HepG2 (cell line): ENCODE data around the gene ANKRD11. TPM values are rescaled to one million over a fixed set of nuclear protein-coding genes. Genes with fewer than 3 reads are reported as not detected.

Experiments used
- ATAC-seq: fragments of 200-7000 bp; cut with Tn5 transposase; 3 replicates; pipeline ENCODE4 v1.9.1; 2020; ENCODE audit warnings: mild to moderate bottlenecking, moderate library complexity
- BruUV-seq: library from RNA; stranded (reverse); fragments of 400-500 nt; replicated peaks from 2 replicates; lab custom pipeline; 2021; lab: Mats Ljungman, UMichigan
- CTCF ChIA-PET: fragments of 300-600 bp; formaldehyde crosslinking; extraction: SDS; loops from one replicate; lab custom pipeline; 2021; ENCODE audit warnings: low total read pairs, inconsistent platforms, low intra/inter-chr PET ratio; lab: Yijun Ruan, JAX
- POLR2A ChIA-PET: fragments of 350-600 bp; sonication (Branson Sonifier 250); formaldehyde crosslinking; loops from one replicate; lab custom pipeline; 2020; ENCODE audit warnings: antibody characterized with exemption, inconsistent platforms; lab: Yijun Ruan, JAX
- DNase-seq: peaks from one replicate; pipeline ENCODE4 v3.0.0-alpha.2; 2015; ENCODE audit warnings: low spot score
- FAIRE-seq: peaks from 3 replicates; lab custom pipeline; 2011; peaks lifted over from hg19 to GRCh38; lab: Jason Lieb, UNC
- H2AFZ ChIP-seq: one replicate; pipeline ENCODE4 v1.6.1; 2011; ENCODE audit warnings: low read length, inconsistent platforms
- H3K27ac ChIP-seq: fragments of 300-600 bp; 3 replicates; pipeline ENCODE4 v1.8.0; 2011; ENCODE audit warnings: mixed run types, mild to moderate bottlenecking, mixed read lengths, low read length, inconsistent platforms; ENCODE audit not compliant: insufficient read depth; ENCODE audit errors: extremely low read length
- H3K27me3 ChIP-seq, 2 experiments: fragments of 200-600 bp in 1 of 2; 2 replicates in 1 of 2; 3 replicates in 1 of 2; pipeline versions ENCODE4 v1.6.0 to v1.8.0; 2011; ENCODE audit warnings: low read length in 2 of 2, mild to moderate bottlenecking in 2 of 2, moderate library complexity in 2 of 2, inconsistent platforms in 1 of 2; ENCODE audit not compliant: insufficient read depth in 2 of 2, control insufficient read depth in 1 of 2
- H3K36me3 ChIP-seq, 2 experiments: fragments of 200-600 bp in 1 of 2; replicated peaks in 1 of 2; 2 replicates in 1 of 2; 3 replicates in 1 of 2; pipeline versions ENCODE4 v1.5.1 to v1.8.0; 2011; ENCODE audit warnings: low read length in 2 of 2, inconsistent platforms in 1 of 2; ENCODE audit not compliant: insufficient read depth in 2 of 2, control insufficient read depth in 1 of 2
- H3K4me1 ChIP-seq: 2 replicates; pipeline ENCODE4 v1.5.1; 2012; ENCODE audit warnings: low read length, inconsistent platforms; ENCODE audit not compliant: insufficient read depth
- H3K4me2 ChIP-seq: 2 replicates; pipeline ENCODE4 v1.6.0; 2011; ENCODE audit warnings: low read depth, low read length, inconsistent platforms
- H3K4me3 ChIP-seq, 3 experiments: fragments of 200-600 bp in 1 of 3; sonication (generic), shearing (Covaris generic) in 1 of 3; replicated peaks in 1 of 3; 2 replicates each; pipeline ENCODE4 v1.5.1; 2011 to 2016; ENCODE audit warnings: low read length in 3 of 3, inconsistent platforms in 2 of 3, low read depth in 2 of 3, mild to moderate bottlenecking in 2 of 3, control low read depth in 1 of 3, mixed read lengths in 1 of 3; ENCODE audit not compliant: insufficient read depth in 1 of 3
- H3K79me2 ChIP-seq: one replicate; pipeline ENCODE4 v1.6.1; 2011; ENCODE audit warnings: low read length, inconsistent platforms; ENCODE audit not compliant: insufficient read depth
- H3K9ac ChIP-seq: 2 replicates; pipeline ENCODE4 v1.6.0; 2011; ENCODE audit warnings: mild to moderate bottlenecking, low read depth, low read length, inconsistent platforms; ENCODE audit not compliant: insufficient read depth
- H3K9me3 ChIP-seq: 2 replicates; pipeline ENCODE4 v1.5.1; 2012; ENCODE audit warnings: mild to moderate bottlenecking, low read length
- H4K20me1 ChIP-seq: 2 replicates; pipeline ENCODE4 v1.6.0; 2011; ENCODE audit warnings: inconsistent platforms, mild to moderate bottlenecking, low read length, moderate library complexity; ENCODE audit not compliant: insufficient read depth
- AGO2 ChIP-seq: fragments of 200-400 bp; formaldehyde crosslinking; optimal IDR thresholded peaks from 2 replicates; pipeline ENCODE3; 2017; ENCODE audit warnings: mild to moderate bottlenecking, low read depth, low read length, moderate library complexity
- BORCS8-MEF2B ChIP-seq: sonication (generic); formaldehyde crosslinking; IDR thresholded peaks from 2 replicates; pipeline ENCODE4 v1.8.0; 2022; ENCODE audit warnings: mild to moderate bottlenecking, missing genetic modification reagents
- CEBPB ChIP-seq: IDR thresholded peaks from 2 replicates; pipeline ENCODE4 v1.6.1; 2011; ENCODE audit warnings: low read depth, low read length, improper control_type of control experiment, borderline replicate concordance
- ETV6 ChIP-seq: sonication (generic); formaldehyde crosslinking; conservative IDR thresholded peaks from 2 replicates; pipeline ENCODE4 v1.4.0; 2020; ENCODE audit warnings: missing genetic modification reagents
- RBM22 ChIP-seq: fragments of 200-400 bp; formaldehyde crosslinking; optimal IDR thresholded peaks from 2 replicates; pipeline ENCODE3; 2017; ENCODE audit warnings: mild to moderate bottlenecking, low read length, moderate library complexity
- ZNF280B ChIP-seq: sonication (generic); formaldehyde crosslinking; IDR thresholded peaks from 2 replicates; pipeline ENCODE4 v1.5.0; 2020; ENCODE audit warnings: missing genetic modification reagents, mild to moderate bottlenecking, borderline replicate concordance
- ZNF407 ChIP-seq: sonication (generic); formaldehyde crosslinking; IDR thresholded peaks from one replicate; pipeline ENCODE4 v1.5.1; 2020; ENCODE audit warnings: mild to moderate bottlenecking, missing genetic modification reagents; ENCODE audit errors: not compliant biosample characterization
- ZNF644 ChIP-seq: IDR thresholded peaks from 2 replicates; pipeline ENCODE4 v1.6.1; 2016; ENCODE audit warnings: low read depth
- WGBS: methylation state at CpG from one replicate; pipeline ENCODE4 v1.1.6; 2017; ENCODE audit warnings: low lambda C conversion rate; 5-methylcytosine and 5-hydroxymethylcytosine counted together
- in situ Hi-C: cut with HindIII; loops from 2 replicates; pipeline ENCODE4 v1.10.0; 2017; ENCODE audit warnings: low pct_unique_long_range_greater_than_20kb; ENCODE audit not compliant: extremely low pct_ligation_motif_present
- intact Hi-C: fragments of 100-400 bp; cut with micrococcal nuclease; formaldehyde crosslinking; loops from one replicate; pipeline ENCODE4 v1.10.0; 2022; ENCODE audit not compliant: unreplicated experiment
- polyA plus RNA-seq, 8 experiments: library from polyadenylated mRNA; depleted of rRNA in 3 of 8; stranded (reverse) in 7 of 8; unstranded in 1 of 8; fragments of >200 nt; fragmentation: Illumina TruSeq in 4 of 8; extraction: Trizol in 4 of 8; gene quantifications; 2 replicates each; pipeline versions ENCODE4 v1.2.1 to v1.2.3, GENCODE V29; 2011 to 2016; ENCODE audit warnings: low read depth in 4 of 8, missing spikeins in 1 of 8, mixed read lengths in 1 of 8; ENCODE audit not compliant: insufficient read depth in 1 of 8
- total RNA-seq, 5 experiments: library from RNA; depleted of rRNA; stranded (reverse); fragments of >200 nt; fragmentation: Illumina TruSeq; extraction: Trizol; gene quantifications; 2 replicates each; pipeline ENCODE4 v1.2.3, GENCODE V29; 2016; ENCODE audit warnings: low read depth in 1 of 5

ANKRD11 gene
- total and polyA plus RNA-seq, 2 of the 13 experiments (the other 11 are each of a cell fraction or from before 2014, with no cell fraction given) = 21.4 to 38.4 TPM

- Histone ChIP-seq H3K9me3 (no peaks in the 10 kb centered on the region), H3K79me2 (peaks cover 98% of the 10 kb centered on the region), H3K27ac (no peak overlapping the region), H4K20me1 (peaks cover 99% of the 10 kb centered on the region), H2AFZ (no peak overlapping the region), H3K4me3 (no peak overlapping the region), H3K9ac (no peak overlapping the region), H3K27me3 (no peaks in the 10 kb centered on the region), H3K4me1 (peaks cover 75% of the 10 kb centered on the region), H3K36me3 (peaks cover 13 to 33% of the 10 kb centered on the region in 2 experiments), H3K4me2 (no peak overlapping the region)
- 95% methylated on average over 8 of the region's 8 CpGs for WGBS
- no peak for ATAC-seq
- no peak for DNase-seq
- ChIA-PET CTCF (no interaction called here), POLR2A (interaction anchor here (0.6 kb wide), 2 partner anchors 46 to 67 kb away, joined by 3 read pairs; no protein-coding TSS in a partner anchor)
- intact Hi-C loops = no loop called here
- BruUV-seq = no TSS peak
- FAIRE-seq = no peak
- in situ Hi-C loops = no loop called here
- TF ChIP-seq ETV6 (CRISPR knock-in tag) (no peak), ZNF644 (CRISPR knock-in tag) (no peak), ZNF280B (CRISPR knock-in tag) (0 out of 2 replicates have a peak, but pooled peaks have one; percentile 55), RBM22 (peak; percentile 71), ZNF407 (CRISPR knock-in tag) (no peak), AGO2 (peak; percentile 29), BORCS8-MEF2B (CRISPR knock-in tag) (no peak), CEBPB (no peak)
Measured at GRCh38 chr16:89437251-89437987, 52.9 kb downstream of the ANKRD11 start.
